ENCODE results near the gene ADGRG6. TPM values are rescaled to one million over a fixed set of nuclear protein-coding genes. Genes with fewer than 3 reads are reported as not detected.
A peak's percentile ranks its signal among the peaks of the same experiment; 100 is the strongest.

The ADGRG6 gene
- total RNA-seq, 1 experiment from 2014 or later: 5.3 TPM

- TF ChIP-seq USF2 (CRISPR knock-in tag; IDR thresholded peaks at IDR 0.05): no peak
Measured at GRCh38 chr6:142334294-142334693, 32.5 kb downstream of the ADGRG6 start (continued).

- CTCF ChIA-PET: interaction anchor here (1.5 kb wide), 1 partner anchor 11 kb away, joined by 3 read pairs; no protein-coding TSS in a partner anchor
- Mint-ChIP-seq H3K27me3 (ENCODE audit: low read depth) (no peaks in the 10 kb centered on the region), H3K36me3 (no peaks in the 10 kb centered on the region), H3K4me1 (peaks cover 23% of the 10 kb centered on the region), H3K27ac (no peak overlapping the region), H3K9me3 (no peaks in the 10 kb centered on the region), H3K4me3 (no peak overlapping the region)
- ATAC-seq (no peak), DNase-seq (ENCODE audit: low spot score) (no peak)
- peak; percentile 51 for TF ChIP-seq GABPB1 (CRISPR knock-in tag; IDR thresholded peaks at IDR 0.05)
- TF ChIP-seq HMGA2 (CRISPR knock-in tag; IDR thresholded peaks at IDR 0.05): no peak
- no peak for TF ChIP-seq ETV6 (CRISPR knock-in tag; IDR thresholded peaks at IDR 0.05)
- POLR2A ChIA-PET: no interaction called here
Measured at GRCh38 chr6:142335415-142335814, 33.6 kb downstream of the ADGRG6 start.

- Mint-ChIP-seq H3K27ac (no peak overlapping the region), H3K9me3 (no peaks in the 10 kb centered on the region), H3K4me1 (peaks cover 24% of the 10 kb centered on the region), H3K27me3 (ENCODE audit: low read depth) (no peaks in the 10 kb centered on the region), H3K4me3 (no peak overlapping the region), H3K36me3 (no peaks in the 10 kb centered on the region)
- ATAC-seq: no peak
- DNase-seq (ENCODE audit: low spot score): no peak
- ChIA-PET POLR2A (no interaction called here), CTCF (no interaction called here)
- TF ChIP-seq ZBTB21 (CRISPR knock-in tag; IDR thresholded peaks at IDR 0.05; ENCODE audit: borderline replicate concordance): no peak
- no peak for TF ChIP-seq TEAD4 (CRISPR knock-in tag; IDR thresholded peaks at IDR 0.05)
- TF ChIP-seq ZNF232 (CRISPR knock-in tag; IDR thresholded peaks at IDR 0.05): no peak
- TF ChIP-seq JAZF1 (CRISPR knock-in tag; IDR thresholded peaks at IDR 0.05): no peak
- no peak for TF ChIP-seq IRF1 (CRISPR knock-in tag; IDR thresholded peaks at IDR 0.05)
- TF ChIP-seq GRHL2 (CRISPR knock-in tag; IDR thresholded peaks at IDR 0.05; ENCODE audit: insufficient replicate concordance, severe bottlenecking): no peak
- no peak for TF ChIP-seq ATF2 (CRISPR knock-in tag; IDR thresholded peaks at IDR 0.05; ENCODE audit: borderline replicate concordance, low read depth)
- TF ChIP-seq ZNF423 (CRISPR knock-in tag; IDR thresholded peaks at IDR 0.05): no peak
- no peak for TF ChIP-seq MYBL2 (CRISPR knock-in tag; IDR thresholded peaks at IDR 0.05)
- TF ChIP-seq FOXJ3 (CRISPR knock-in tag; IDR thresholded peaks at IDR 0.05; ENCODE audit: borderline replicate concordance): no peak
- TF ChIP-seq SMAD4 (CRISPR knock-in tag; IDR thresholded peaks at IDR 0.05): no peak
- TF ChIP-seq E2F4 (CRISPR knock-in tag; IDR thresholded peaks at IDR 0.05; ENCODE audit: borderline replicate concordance, low read depth): no peak
- no peak for TF ChIP-seq FOXP4 (CRISPR knock-in tag; IDR thresholded peaks at IDR 0.05)
- no peak for TF ChIP-seq KAT7 (CRISPR knock-in tag; IDR thresholded peaks at IDR 0.05; ENCODE audit: borderline replicate concordance)
- TF ChIP-seq RELA (CRISPR knock-in tag; IDR thresholded peaks at IDR 0.05; ENCODE audit: borderline replicate concordance): no peak
- no peak for TF ChIP-seq RORB (CRISPR knock-in tag; IDR thresholded peaks at IDR 0.05)
Measured at GRCh38 chr6:142336183-142336582, 34.4 kb downstream of the ADGRG6 start.
